K562 (cell line): ENCODE results near the gene COP1. TPM values are rescaled to one million over a fixed set of nuclear protein-coding genes. Genes with fewer than 3 reads are reported as not detected.

Experiments used
- CBX3 ChIP-seq, 2 experiments: IDR thresholded peaks; 1 replicate in 1 of 2; 2 replicates in 1 of 2; pipeline ENCODE4 v1.6.1; 2012; ENCODE audit warnings: inconsistent platforms in 2 of 2, low read length in 2 of 2, borderline replicate concordance in 1 of 2, control low read depth in 1 of 2
- GATAD2B ChIP-seq: fragments of 450-650 bp; IDR thresholded peaks from 2 replicates; pipeline ENCODE4 v1.6.1; 2017; ENCODE audit warnings: mild to moderate bottlenecking, borderline replicate concordance
- KDM1A ChIP-seq, 2 experiments: fragments of 450-650 bp; IDR thresholded peaks; 2 replicates each; pipeline ENCODE4 v1.6.1; 2016; ENCODE audit warnings: mild to moderate bottlenecking in 2 of 2
- RAD21 ChIP-seq, 2 experiments: fragments of 250-450 bp in 1 of 2; fragments of 450-650 bp in 1 of 2; sonication (Bioruptor Pico) in 1 of 2; formaldehyde crosslinking in 1 of 2; IDR thresholded peaks in 1 of 2; conservative IDR thresholded peaks in 1 of 2; 2 replicates each; pipeline versions ENCODE4 v1.4.0 to v1.8.0; 2020 to 2022; ENCODE audit warnings: mild to moderate bottlenecking in 2 of 2, moderate library complexity in 1 of 2
- RNF2 ChIP-seq: sonication (generic); IDR thresholded peaks from 2 replicates; pipeline ENCODE4 v1.6.1; 2016
- ZNF316 ChIP-seq: fragments of 450-650 bp; IDR thresholded peaks from 2 replicates; pipeline ENCODE4 v1.6.1; 2016
- polyA plus RNA-seq, 8 experiments: library from polyadenylated mRNA; depleted of rRNA in 4 of 8; stranded (reverse) in 5 of 8; unstranded in 3 of 8; fragments of >200 nt; fragmentation: Nextera tagmentation in 2 of 8; fragmentation: Illumina TruSeq in 1 of 8; extraction: Ambion mirVana in 2 of 8; extraction: Trizol in 1 of 8; gene quantifications; 2 replicates each; pipeline versions ENCODE4 v1.2.1 to v1.2.3, GENCODE V29; 2011 to 2014; ENCODE audit warnings: inconsistent platforms in 1 of 8, missing spikeins in 1 of 8
- total RNA-seq, 7 experiments: library from RNA; depleted of rRNA in 6 of 7; stranded (reverse); fragments of >200 nt in 6 of 7; fragmentation: Illumina TruSeq in 2 of 7; extraction: Trizol in 2 of 7; gene quantifications; 2 replicates each; pipeline versions ENCODE4 v1.2.1 to v1.2.3, GENCODE V29; 2011 to 2021; ENCODE audit warnings: low replicate concordance in 1 of 7
- TF ChIP-seq, protein P1 (sequence below), 2 experiments: IDR thresholded peaks; 2 replicates each; pipeline ENCODE4 v1.6.1; 2012; ENCODE audit warnings: improper control_type of control experiment in 2 of 2, low read depth in 2 of 2, low read length in 2 of 2, borderline replicate concordance in 1 of 2
- TF ChIP-seq, protein P2 (sequence below): sonication (generic); formaldehyde crosslinking; IDR thresholded peaks from 2 replicates; pipeline ENCODE4 v1.8.0; 2022; ENCODE audit warnings: mild to moderate bottlenecking, low read depth, missing genetic modification reagents
- TF ChIP-seq, protein P3 (sequence below): sonication (generic); formaldehyde crosslinking; IDR thresholded peaks from 2 replicates; pipeline ENCODE4 v1.8.0; 2023; ENCODE audit warnings: mild to moderate bottlenecking, missing genetic modification reagents
- TF ChIP-seq, protein P4 (sequence below): IDR thresholded peaks from 2 replicates; pipeline ENCODE4 v1.6.1; 2011; ENCODE audit warnings: borderline replicate concordance, low read depth, mild to moderate bottlenecking, moderate library complexity, low read length; ENCODE audit not compliant: insufficient read depth, poor library complexity, severe bottlenecking
- TF ChIP-seq, protein P5 (sequence below): fragments of 250-450 bp; sonication (Bioruptor Pico); IDR thresholded peaks from 2 replicates; pipeline ENCODE4 v1.8.0; 2022; ENCODE audit warnings: inconsistent platforms
- TF ChIP-seq, protein P6 (sequence below): fragments of 450-650 bp; formaldehyde crosslinking; IDR thresholded peaks from 2 replicates; pipeline ENCODE4 v1.4.0; 2020; ENCODE audit warnings: mild to moderate bottlenecking, moderate library complexity

Gene COP1
- total and polyA plus RNA-seq, 9 of the 15 experiments (the other 6 are each of a cell fraction or from before 2014, with no cell fraction given), result 25.8 to 77.7 (median 58.6) TPM

DNA sequence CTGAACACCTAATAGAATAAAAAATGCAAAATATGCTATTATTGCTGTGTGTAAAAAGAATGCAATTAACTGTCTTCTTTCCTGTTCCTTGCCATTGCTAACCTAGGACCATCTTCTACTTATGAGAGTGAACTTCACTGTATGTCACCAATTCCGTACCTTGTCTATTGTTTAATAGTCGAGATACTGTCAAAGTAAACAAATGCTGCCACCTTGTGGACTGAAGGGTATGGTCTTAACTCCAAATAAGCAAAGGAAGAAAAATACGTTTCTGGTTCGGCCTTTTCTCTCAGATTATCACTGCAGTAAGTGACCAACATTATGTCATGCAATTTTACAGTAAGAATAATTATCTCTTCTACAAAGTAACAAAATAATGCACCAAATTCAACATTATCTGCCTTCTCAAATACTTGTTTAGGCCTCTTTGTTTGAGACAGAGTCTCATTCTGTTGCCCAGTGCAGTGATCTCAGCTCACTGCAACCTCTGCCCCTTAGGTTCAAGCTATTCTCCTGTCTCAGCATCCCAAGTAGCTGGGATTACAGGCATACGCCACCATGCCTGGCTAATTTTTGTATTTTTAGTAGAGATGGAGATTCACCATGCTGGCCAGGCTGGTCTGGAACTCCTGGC is 133.4 kb downstream of the COP1 start (continued):
- TF ChIP-seq RAD21 (CRISPR knock-in tag; conservative IDR thresholded peaks at IDR 0.05 in 1 of 2, IDR thresholded peaks at IDR 0.05 in 1 of 2) (peak; percentile 69 to 84), GATAD2B (peak; percentile 62; the same call in 1 of the 2 replicates), ZNF316 (peak; percentile 14; the same call in 1 of the 2 replicates), CBX3 (IDR thresholded peaks at IDR 0.05; ENCODE audit: borderline replicate concordance in 1 of 2, low read length in 2 of 2) (no peak), RNF2 (no peak), KDM1A (IDR thresholded peaks at IDR 0.05) (no peak)
- TF ChIP-seq, protein P1, sequence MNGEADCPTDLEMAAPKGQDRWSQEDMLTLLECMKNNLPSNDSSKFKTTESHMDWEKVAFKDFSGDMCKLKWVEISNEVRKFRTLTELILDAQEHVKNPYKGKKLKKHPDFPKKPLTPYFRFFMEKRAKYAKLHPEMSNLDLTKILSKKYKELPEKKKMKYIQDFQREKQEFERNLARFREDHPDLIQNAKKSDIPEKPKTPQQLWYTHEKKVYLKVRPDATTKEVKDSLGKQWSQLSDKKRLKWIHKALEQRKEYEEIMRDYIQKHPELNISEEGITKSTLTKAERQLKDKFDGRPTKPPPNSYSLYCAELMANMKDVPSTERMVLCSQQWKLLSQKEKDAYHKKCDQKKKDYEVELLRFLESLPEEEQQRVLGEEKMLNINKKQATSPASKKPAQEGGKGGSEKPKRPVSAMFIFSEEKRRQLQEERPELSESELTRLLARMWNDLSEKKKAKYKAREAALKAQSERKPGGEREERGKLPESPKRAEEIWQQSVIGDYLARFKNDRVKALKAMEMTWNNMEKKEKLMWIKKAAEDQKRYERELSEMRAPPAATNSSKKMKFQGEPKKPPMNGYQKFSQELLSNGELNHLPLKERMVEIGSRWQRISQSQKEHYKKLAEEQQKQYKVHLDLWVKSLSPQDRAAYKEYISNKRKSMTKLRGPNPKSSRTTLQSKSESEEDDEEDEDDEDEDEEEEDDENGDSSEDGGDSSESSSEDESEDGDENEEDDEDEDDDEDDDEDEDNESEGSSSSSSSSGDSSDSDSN (IDR thresholded peaks at IDR 0.05; ENCODE audit: borderline replicate concordance in 1 of 2, low read depth in 2 of 2, low read length in 2 of 2), result no peak
- TF ChIP-seq, protein P2, sequence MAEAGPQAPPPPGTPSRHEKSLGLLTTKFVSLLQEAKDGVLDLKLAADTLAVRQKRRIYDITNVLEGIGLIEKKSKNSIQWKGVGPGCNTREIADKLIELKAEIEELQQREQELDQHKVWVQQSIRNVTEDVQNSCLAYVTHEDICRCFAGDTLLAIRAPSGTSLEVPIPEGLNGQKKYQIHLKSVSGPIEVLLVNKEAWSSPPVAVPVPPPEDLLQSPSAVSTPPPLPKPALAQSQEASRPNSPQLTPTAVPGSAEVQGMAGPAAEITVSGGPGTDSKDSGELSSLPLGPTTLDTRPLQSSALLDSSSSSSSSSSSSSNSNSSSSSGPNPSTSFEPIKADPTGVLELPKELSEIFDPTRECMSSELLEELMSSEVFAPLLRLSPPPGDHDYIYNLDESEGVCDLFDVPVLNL (CRISPR knock-in tag), result no peak
- TF ChIP-seq, protein P3, sequence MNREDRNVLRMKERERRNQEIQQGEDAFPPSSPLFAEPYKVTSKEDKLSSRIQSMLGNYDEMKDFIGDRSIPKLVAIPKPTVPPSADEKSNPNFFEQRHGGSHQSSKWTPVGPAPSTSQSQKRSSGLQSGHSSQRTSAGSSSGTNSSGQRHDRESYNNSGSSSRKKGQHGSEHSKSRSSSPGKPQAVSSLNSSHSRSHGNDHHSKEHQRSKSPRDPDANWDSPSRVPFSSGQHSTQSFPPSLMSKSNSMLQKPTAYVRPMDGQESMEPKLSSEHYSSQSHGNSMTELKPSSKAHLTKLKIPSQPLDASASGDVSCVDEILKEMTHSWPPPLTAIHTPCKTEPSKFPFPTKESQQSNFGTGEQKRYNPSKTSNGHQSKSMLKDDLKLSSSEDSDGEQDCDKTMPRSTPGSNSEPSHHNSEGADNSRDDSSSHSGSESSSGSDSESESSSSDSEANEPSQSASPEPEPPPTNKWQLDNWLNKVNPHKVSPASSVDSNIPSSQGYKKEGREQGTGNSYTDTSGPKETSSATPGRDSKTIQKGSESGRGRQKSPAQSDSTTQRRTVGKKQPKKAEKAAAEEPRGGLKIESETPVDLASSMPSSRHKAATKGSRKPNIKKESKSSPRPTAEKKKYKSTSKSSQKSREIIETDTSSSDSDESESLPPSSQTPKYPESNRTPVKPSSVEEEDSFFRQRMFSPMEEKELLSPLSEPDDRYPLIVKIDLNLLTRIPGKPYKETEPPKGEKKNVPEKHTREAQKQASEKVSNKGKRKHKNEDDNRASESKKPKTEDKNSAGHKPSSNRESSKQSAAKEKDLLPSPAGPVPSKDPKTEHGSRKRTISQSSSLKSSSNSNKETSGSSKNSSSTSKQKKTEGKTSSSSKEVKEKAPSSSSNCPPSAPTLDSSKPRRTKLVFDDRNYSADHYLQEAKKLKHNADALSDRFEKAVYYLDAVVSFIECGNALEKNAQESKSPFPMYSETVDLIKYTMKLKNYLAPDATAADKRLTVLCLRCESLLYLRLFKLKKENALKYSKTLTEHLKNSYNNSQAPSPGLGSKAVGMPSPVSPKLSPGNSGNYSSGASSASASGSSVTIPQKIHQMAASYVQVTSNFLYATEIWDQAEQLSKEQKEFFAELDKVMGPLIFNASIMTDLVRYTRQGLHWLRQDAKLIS (CRISPR knock-in tag), result no peak
- TF ChIP-seq, protein P4, sequence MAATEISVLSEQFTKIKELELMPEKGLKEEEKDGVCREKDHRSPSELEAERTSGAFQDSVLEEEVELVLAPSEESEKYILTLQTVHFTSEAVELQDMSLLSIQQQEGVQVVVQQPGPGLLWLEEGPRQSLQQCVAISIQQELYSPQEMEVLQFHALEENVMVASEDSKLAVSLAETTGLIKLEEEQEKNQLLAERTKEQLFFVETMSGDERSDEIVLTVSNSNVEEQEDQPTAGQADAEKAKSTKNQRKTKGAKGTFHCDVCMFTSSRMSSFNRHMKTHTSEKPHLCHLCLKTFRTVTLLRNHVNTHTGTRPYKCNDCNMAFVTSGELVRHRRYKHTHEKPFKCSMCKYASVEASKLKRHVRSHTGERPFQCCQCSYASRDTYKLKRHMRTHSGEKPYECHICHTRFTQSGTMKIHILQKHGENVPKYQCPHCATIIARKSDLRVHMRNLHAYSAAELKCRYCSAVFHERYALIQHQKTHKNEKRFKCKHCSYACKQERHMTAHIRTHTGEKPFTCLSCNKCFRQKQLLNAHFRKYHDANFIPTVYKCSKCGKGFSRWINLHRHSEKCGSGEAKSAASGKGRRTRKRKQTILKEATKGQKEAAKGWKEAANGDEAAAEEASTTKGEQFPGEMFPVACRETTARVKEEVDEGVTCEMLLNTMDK, result peak; percentile 42
- TF ChIP-seq, protein P5, sequence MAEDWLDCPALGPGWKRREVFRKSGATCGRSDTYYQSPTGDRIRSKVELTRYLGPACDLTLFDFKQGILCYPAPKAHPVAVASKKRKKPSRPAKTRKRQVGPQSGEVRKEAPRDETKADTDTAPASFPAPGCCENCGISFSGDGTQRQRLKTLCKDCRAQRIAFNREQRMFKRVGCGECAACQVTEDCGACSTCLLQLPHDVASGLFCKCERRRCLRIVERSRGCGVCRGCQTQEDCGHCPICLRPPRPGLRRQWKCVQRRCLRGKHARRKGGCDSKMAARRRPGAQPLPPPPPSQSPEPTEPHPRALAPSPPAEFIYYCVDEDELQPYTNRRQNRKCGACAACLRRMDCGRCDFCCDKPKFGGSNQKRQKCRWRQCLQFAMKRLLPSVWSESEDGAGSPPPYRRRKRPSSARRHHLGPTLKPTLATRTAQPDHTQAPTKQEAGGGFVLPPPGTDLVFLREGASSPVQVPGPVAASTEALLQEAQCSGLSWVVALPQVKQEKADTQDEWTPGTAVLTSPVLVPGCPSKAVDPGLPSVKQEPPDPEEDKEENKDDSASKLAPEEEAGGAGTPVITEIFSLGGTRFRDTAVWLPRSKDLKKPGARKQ (CRISPR knock-in tag), result 0 out of 2 replicates have a peak, but pooled peaks have one; percentile 43
- TF ChIP-seq, protein P6, sequence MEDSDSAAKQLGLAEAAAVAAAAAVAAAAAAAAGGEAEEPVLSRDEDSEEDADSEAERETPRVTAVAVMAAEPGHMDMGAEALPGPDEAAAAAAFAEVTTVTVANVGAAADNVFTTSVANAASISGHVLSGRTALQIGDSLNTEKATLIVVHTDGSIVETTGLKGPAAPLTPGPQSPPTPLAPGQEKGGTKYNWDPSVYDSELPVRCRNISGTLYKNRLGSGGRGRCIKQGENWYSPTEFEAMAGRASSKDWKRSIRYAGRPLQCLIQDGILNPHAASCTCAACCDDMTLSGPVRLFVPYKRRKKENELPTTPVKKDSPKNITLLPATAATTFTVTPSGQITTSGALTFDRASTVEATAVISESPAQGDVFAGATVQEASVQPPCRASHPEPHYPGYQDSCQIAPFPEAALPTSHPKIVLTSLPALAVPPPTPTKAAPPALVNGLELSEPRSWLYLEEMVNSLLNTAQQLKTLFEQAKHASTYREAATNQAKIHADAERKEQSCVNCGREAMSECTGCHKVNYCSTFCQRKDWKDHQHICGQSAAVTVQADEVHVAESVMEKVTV (CRISPR knock-in tag), result peak; percentile 73
